GM13977 (cell line): ENCODE data around the gene NOL4L.

Source experiments
- DNase-seq: peaks from one replicate; pipeline ENCODE4 v3.0.0; 2012; ENCODE audit warnings: low spot score
- CTCF ChIP-seq: IDR thresholded peaks from 2 replicates; pipeline ENCODE4 v1.5.1; 2012; ENCODE audit warnings: mild to moderate bottlenecking, control low read depth; ENCODE audit not compliant: insufficient read depth; ENCODE audit errors: extremely low read depth, missing control alignments
- in situ Hi-C: fragments of 300-500 bp; cut with MboI; formaldehyde crosslinking; loops from one replicate; pipeline ENCODE4 v1.12.0; 2022; ENCODE audit warnings: low sequenced_read_pairs, low pct_unique_long_range_greater_than_20kb, mixed read lengths, inconsistent platforms; ENCODE audit not compliant: unreplicated experiment

Gene NOL4L

GRCh38 chr20:32483351-32484224 lies 101.5 kb downstream of the NOL4L start:
- peak; percentile 68 for DNase-seq
- in situ Hi-C loops: no loop called here

GRCh38 chr20:32482442-32483261 lies 102.5 kb downstream of the NOL4L start:
- TF ChIP-seq CTCF: no peak
- peak; percentile 60 for DNase-seq
- in situ Hi-C loops: no loop called here

More at GRCh38 chr20:32483351-32484224, 101.5 kb downstream of the NOL4L start:
- TF ChIP-seq CTCF: no peak

- TF ChIP-seq CTCF: no peak
- in situ Hi-C loops: no loop called here
- no peak for DNase-seq
Measured at GRCh38 chr20:32482143-32482441, 103.0 kb downstream of the NOL4L start.

GRCh38 chr20:32481311-32482142 lies 103.6 kb downstream of the NOL4L start:
- no peak for TF ChIP-seq CTCF
- no peak for DNase-seq
- in situ Hi-C loops: no loop called here

- in situ Hi-C loops: no loop called here
- no peak for TF ChIP-seq CTCF
- no peak for DNase-seq
Measured at GRCh38 chr20:32480371-32481241, 104.5 kb downstream of the NOL4L start.
